Stimulated activated CD8-positive, alpha-beta memory T cell treated with anti-CD3 and anti-CD28 coated beads, Interleukin-15, amount 100 ng/mL, for 4 hours (primary cell): Measurements from ENCODE around the gene FHL2.
A peak's percentile ranks its signal among the peaks of the same experiment; 100 is the strongest.

Experiments used
- DNase-seq, 2 donors: peaks; one replicate each; pipeline ENCODE4 v3.0.0-alpha.2; 2020; ENCODE audit warnings: low read depth in 2 of 2

Gene FHL2

GRCh38 chr2:105397025-105397722, 1.7 kb downstream of the FHL2 start:
- DNase-seq = no peak

DNA sequence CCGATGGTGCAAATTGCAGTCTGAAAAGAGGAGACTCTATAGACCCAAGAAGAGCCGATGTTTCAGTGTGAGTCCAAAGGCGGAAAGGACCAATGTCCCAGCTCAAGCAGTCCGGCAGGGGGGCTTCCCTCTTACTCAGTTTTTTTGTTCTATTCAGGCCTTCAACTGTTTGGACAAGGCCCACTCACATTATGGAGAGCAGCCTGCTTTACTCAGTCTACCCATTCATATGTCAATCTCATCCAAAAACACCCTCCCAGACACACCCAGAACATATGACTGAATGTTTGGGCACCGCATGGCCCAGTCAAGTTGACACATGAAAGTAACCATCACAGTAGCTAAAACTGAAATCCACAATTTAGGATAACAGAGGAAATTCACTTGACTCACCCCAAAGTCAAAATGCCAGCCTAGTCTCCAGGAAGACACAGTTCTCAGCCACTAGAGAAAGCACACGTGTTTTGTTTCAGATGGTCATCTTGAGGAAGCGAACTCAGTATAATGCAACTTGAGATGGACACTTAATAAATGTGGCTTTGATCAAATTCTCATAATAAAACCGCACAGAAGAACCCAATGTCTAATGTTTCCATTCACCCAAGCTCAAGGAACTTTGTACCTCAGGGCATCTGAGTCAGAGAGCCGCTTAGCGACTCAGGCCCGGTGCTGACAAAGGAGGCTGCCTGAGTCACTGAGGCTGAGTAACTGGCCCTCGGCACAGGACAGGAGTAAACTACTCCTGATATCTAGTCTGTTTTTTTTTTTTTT, 2.4 kb downstream of the FHL2 start:
- peak; percentile 16 to 45 for DNase-seq

- no peak for DNase-seq
Measured at GRCh38 chr2:105395691-105396090, 3.2 kb downstream of the FHL2 start.

DNA sequence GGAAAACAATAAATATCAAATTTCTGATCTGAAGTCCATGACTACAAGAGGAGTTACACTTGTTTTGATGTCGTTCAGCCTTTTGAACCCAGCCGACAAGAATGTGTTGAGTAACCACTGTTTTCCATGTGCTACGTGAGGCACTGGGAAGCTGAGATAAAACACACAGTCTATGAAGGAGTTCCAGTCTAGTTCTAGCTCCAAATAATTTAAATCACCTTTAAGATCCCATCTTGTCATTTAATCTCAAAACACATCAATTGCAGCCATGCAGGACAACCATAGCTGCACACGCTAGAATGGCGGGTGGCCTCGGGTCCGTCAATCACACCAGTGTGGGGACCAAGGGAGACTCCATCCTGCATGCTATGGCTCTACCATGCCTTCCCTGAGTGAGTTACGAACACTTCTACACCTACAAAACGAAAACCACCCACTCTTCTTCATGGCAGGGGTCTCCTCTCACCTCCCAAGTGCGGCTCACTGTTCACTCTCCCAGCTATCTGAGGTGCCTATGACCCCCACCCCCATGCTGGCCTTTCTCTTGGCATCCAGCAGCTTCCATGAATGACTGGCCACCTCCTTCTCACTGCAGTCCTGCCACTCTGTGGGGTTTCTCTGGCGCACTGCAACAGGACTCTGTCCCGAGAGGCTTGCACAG, 3.8 kb downstream of the FHL2 start:
- DNase-seq = no peak

- no peak for DNase-seq
Measured at GRCh38 chr2:105393373-105394055, 5.3 kb downstream of the FHL2 start.

DNA sequence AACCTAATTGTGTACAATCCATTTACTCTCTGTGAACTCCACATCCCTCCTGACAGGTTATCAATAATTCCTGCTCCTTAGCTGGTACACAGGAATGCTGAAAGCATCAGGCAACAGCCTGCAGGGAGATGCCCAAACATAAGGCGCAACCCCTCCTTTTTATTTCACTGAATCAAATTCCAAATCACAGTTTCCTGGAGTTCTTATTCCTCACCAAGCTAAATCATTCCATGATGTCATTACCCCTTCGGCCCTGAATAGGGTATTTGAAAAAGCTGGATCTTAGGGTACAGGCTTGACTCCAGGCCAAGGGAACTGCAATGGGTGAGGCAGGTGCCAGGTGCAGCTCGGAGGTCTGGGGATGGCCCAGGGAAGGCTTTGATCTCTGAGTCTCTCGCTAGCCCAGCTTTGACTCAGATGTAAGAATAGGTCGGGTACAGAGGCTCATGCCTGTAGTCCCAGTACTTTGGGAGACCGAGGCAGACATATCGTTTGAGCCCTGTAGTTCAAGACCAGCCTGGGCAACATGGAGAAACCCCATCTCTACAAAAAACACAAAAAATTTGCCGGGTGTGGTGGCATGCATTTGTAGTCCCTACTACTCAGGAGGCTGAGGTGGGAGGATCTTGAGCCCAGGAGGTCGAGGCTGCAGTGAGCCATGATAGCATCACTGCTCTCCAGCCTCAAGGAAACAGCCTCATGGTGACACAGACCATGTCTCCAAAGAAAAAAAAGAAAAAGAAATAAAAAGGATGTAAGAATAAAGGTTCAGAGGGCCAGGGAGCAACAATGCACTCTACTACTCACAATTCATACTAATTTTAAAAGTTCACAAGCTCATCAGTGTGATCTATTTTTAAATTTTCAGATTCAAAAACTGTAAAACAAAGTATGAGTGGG, 6.8 kb downstream of the FHL2 start:
- no peak for DNase-seq

GRCh38 chr2:105391058-105391627, 7.7 kb downstream of the FHL2 start:
- no peak for DNase-seq

- no peak for DNase-seq
Measured at GRCh38 chr2:105390454-105390853, 8.4 kb downstream of the FHL2 start.

GRCh38 chr2:105388971-105389381, 9.9 kb downstream of the FHL2 start:
- DNase-seq = no peak

- no peak for DNase-seq
Measured at GRCh38 chr2:105387225-105387624, 11.6 kb downstream of the FHL2 start.

DNA sequence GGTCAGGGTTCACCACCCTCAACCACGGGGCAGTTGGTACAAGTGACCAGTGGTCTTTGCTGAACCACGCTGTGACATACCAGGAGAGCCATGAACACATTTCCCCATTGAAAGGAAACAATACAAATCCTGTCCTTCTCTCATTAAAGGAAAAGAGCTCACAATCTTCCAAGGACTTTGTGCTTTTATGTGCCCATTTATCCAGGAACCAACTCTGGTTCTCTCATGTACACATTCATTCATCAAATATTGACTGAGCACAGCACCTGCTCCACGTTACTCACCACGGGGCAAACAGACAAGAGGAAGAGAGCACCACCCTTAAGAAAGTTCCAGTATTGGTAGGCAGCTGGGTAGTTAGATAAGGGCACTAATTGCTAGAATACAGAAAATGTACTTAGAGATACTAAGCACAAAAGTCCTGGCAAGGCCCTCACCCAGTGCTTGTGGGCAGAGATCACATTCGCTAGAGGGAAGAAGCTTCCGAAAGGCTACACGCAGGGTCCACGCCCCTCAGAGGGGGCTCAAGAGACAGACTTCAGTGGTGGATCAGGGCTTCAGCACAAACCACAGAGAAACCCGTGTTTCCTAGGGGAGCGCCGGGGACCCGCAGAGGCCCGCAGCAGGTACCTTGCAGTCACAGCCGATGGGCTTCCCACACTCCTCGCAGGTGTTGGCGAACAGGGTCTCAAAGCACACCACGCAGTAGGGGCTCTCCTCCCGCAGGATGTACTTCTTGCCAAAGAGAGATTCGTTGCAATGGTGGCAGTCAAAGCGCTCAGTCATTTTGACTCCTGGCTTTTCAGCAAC, 12.9 kb downstream of the FHL2 start:
- DNase-seq = no peak

- DNase-seq = no peak
Measured at GRCh38 chr2:105384861-105385260, 14.0 kb downstream of the FHL2 start.

GRCh38 chr2:105384216-105384615, 14.6 kb downstream of the FHL2 start:
- no peak for DNase-seq

- DNase-seq = no peak
Measured at GRCh38 chr2:105383432-105384166, 15.3 kb downstream of the FHL2 start.

DNA sequence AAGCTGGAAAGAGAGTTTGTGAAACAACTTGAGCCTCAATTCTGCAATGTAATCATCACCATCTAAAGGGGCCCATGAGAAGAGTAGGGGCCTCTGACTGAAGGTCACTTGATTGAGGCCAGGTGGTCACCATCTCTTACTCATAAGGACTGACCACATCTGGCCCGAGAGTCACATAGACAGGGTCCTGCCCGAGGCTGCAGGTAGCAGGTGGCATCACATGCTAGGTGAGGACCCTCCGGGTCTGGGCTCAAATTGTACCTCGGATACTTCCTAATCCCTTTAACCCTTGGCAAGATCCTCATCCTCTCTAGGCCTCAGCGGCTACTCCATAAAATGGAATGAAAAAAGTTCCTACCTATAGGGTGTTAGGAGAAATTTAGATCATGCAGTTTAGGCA, 16.7 kb downstream of the FHL2 start:
- no peak for DNase-seq

DNA sequence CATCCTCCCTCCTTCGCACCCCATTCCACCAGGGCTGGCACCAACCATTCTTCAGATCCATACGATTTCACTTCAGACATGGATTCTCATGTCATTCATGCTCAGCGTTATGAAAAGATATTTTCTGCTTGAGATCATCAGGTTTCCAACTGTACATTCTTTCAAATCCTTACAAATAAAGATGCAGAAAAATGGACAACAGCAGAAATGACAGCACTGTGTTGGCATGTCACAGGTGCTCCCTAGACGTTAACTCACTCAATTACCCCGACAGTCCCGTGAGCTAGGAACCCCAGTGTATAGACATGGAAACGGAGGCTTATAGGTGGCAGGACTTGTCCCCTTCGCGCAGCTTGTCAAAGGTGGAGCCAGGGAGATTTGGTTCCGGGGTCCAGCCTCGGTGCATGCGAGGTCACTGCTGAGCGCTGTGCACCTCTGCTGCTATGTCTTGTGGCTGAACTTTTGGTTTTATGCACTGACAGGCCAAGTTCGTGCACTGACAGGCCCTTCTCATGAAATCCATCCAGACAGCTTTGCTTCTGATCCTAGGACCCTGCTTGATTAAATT, 17.7 kb downstream of the FHL2 start:
- DNase-seq = no peak

DNA sequence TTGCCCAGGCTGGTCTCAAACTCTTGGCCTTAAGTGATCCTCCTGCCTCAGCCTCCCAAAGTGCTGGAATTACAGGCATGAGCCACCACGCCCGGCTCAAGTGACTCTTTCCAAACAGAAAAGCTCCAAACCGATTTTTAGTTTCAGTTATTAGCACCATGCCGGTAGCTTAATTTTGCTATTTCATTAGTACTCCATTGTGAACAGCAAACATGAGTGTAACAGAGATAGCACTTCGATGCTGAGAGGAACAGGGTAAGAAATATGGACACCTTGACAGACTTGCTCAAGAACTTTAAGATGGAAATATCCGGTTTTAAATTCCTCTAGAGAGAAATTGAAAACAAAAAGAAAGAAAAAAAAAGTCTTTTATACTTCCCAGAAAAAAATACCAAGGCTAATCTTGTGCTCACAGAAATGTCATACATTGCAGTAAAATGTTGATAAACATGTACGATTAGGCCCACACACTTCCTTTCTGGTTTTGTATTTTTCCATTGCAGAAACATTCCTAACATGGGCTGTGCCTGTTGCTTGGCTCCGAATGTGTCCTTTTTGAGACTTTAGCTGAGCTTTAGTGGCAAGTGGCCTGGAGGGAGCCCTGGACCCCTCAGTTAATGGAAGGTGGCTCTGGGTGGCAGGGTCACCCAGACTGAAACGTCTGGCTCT, 18.3 kb downstream of the FHL2 start:
- DNase-seq = no peak

DNA sequence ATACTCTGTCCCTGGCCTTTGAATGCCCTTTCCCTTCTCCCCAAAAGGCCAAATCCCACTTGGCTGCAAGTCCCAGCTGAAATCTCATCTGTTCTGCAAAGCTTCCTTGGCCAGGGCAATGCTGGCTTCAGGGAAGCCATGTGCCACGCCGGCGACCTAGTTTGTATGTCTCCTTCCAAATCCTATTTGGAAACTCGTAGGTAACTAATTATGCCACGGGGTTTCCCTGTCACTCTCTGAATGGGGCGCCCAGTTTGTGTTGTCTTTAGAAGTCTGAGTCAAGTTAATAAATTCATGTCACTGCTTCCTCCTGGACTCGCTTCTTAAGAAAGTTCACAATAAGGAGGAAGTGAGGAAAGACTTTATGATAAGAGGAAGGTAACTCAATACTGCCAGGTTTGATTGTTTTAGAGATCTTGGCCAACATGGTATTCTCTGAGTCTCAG, 19.1 kb downstream of the FHL2 start:
- DNase-seq = no peak
